T-helper 1 cell treated with Interleukin-12 subunit alpha and Interleukin-12 subunit beta and Interleukin-4 antibody, amounts not matched to agents 30 ng/mL and 1 ng/mL, for 36 hours (primary cell): Measurements from ENCODE around the gene PFN3. TPM values are rescaled to one million over a fixed set of nuclear protein-coding genes. Genes with fewer than 3 reads are reported as not detected.

Source experiments
- intact Hi-C: fragments of 100-400 bp; cut with micrococcal nuclease; formaldehyde crosslinking; loops from one replicate; pipeline ENCODE4 v1.15.1; 2024
- total RNA-seq: library from RNA; stranded (reverse); gene quantifications from 2 replicates; pipeline ENCODE4 v1.2.3, GENCODE V29; 2022

The PFN3 gene
- total RNA-seq, 1 donor from 2014 or later, result not detected

DNA sequence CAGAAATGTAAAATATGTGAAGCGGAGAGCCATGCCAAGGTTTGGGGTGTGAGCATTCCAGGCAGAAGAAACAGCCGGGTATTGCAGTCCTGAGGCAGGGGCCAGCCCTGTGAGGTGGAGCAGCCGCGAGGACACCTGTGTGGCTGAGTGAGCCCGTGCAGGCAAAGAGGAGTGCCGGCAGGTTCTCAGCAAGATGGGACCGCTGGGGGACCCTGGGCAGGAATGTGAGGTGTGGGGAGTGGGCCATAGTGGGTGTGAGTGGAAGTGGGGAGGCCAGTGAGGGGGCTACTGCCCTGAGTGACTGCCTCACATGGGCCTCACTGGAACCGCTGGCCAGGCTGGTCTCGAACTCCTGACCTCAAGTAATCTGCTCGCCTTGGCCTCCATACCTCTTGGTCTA is 38.0 kb upstream of the PFN3 start:
- intact Hi-C loops, result no loop called here

GRCh38 chr5:177437623-177438022 is 37.2 kb upstream of the PFN3 start:
- intact Hi-C loops, result no loop called here

GRCh38 chr5:177435847-177436536 is 35.5 kb upstream of the PFN3 start:
- intact Hi-C loops, result no loop called here

DNA sequence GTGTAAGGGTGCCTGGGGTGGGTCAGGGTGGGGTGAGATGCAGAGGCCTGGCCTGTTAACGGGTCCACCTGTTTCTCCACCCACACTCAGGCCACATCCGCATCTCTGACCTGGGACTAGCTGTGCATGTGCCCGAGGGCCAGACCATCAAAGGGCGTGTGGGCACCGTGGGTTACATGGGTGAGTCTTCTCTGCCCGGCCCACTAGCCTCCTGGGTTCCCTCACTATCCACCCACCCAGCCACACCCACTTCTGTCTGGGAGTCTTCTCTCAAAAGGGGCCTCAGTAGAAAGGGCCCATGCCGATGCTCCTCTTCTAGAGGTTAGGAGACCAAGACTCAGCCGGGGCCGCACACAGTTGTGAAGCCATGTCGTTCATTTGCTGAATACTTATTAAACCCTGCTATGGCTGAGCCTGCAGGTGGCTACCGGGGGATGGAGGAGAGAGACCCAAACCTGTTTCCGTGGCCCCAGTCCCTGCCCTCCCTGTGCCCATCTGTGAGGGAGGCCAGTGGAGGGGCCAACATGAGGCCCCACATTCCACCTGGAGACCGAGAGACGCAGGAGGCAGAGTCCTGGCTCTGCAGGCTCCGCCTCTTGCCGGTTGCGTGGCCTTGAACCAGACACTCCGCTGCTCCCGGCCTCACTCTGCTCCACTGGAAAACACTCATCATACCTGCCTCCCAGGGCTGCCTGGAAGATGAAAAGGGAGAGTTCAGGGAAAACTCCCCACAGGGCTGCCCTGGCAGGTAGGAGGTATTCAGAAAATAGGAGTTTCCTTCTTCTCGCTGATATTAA is 34.7 kb upstream of the PFN3 start:
- intact Hi-C loops, result no loop called here

- intact Hi-C loops, result no loop called here
Observed at GRCh38 chr5:177434437-177434836, 34.0 kb upstream of the PFN3 start.

GRCh38 chr5:177433658-177434217 is 33.3 kb upstream of the PFN3 start:
- intact Hi-C loops, result no loop called here

DNA sequence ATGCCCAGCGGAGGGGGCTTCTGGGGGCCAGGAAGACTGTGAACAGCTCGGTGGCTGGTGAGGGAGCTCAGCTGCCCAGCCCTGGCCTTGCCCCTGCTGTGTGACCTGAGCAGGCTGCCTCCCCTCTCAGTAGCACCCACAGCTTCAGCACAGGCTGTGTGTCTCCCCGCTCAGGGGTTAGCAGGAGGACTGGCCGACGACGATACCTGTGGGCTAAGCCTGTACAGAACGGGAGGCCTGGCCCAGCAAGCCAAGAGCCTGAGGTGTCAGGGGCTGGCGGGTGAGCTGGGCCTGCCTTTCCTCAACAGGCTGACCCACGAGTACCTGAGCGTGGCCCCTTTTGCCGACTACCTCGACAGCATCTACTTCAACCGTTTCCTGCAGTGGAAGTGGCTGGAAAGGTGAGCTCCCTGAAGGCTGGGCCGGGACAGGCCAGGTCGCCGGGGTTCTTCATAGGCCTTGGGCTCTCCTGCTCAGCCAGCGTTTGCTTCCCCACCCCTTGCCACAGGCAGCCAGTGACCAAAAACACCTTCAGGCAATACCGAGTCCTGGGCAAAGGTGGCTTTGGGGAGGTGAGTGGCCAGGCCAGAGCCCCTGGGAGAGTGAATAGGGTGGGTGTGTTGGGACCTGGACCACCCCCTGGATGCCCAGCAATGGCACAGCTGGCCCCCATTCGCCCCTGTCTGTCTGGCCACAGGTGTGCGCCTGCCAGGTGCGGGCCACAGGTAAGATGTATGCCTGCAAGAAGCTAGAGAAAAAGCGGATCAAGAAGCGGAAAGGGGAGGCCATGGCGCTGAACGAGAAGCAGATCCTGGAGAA is 32.6 kb upstream of the PFN3 start:
- intact Hi-C loops, result no loop called here

GRCh38 chr5:177432143-177432838 is 31.8 kb upstream of the PFN3 start:
- intact Hi-C loops, result no loop called here

DNA sequence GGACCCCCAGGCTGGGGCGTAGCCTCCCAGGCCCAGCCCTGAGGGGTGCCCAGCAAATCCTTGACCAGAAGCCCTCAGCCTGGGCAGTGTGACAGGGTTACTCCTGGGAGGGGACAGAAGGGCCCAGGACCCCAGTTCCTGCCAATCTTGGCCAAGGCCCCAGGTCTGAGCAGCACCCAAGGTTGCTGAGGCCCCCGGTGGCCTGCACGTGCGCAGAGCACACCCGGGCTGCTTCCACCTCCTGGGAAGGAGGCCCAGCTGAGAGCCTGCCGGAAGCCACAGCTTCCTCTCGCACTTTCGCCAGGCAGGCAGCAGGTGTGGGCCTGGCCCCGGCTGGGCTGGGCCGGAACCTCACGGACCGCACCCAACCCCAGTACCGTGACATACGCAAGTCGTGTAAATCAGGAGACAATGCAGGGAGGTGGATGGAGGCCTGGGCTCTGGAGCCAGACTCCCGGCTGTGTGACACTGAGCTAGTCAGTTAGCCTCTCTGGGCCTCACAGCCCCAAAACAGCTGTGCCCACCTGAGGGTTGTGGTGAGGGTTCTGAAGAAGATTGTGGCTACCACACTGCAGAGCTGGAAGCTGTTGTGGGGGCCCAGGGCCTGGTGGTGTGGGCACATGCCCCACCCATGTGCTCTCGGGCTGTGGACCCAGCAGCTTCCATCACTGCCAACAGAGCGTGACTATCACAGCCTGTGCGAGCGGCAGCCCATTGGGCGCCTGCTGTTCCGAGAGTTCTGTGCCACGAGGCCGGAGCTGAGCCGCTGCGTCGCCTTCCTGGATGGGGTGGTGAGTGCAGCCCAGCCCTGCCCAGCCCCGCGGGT is 31.1 kb upstream of the PFN3 start:
- intact Hi-C loops, result no loop called here

GRCh38 chr5:177430972-177431316 is 30.5 kb upstream of the PFN3 start:
- intact Hi-C loops, result no loop called here

- intact Hi-C loops, result no loop called here
Observed at GRCh38 chr5:177430140-177430951, 29.9 kb upstream of the PFN3 start.

DNA sequence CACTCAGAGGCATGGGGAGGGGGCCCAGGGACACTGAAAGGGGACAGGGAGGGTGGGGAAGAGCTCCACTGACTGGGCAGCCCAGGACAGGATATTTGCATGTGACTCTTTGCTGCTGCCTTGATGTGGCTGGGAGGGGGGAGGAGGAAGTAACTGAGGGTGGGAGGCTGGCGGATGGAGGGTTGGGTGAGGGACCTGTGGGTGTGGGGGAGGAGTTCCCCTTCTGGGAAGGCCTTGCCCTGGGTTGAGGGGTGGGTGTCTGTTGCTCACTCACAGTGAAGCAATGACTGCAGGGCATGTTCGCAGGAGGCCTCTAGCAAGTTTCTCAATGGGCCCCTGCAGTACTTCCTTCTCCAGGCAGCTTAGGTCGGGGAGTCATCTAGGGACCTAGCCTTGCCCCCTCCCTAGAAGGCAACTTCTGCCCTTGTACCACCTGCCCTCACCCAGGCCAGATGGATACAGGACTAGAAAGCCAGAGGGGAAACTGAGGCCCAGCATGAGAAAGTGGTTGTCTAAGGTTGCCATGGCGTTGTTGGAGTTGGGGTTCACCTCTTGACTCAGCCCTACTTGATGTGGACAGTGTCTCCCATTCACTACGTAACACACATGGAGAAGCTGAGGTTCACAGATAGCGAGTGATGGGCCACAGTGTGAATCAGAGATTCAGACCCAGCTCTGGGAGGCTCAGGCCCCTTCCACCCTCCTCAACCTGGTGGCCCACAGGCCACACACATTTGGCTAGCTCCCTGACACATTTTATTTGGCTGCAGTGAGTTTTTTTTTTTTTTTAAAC is 29.0 kb upstream of the PFN3 start:
- intact Hi-C loops, result loop anchor here (1.0 to 5.0 kb wide), 2 partner anchors 16 to 892 kb away; partner anchors contain the start of gene RNF44

DNA sequence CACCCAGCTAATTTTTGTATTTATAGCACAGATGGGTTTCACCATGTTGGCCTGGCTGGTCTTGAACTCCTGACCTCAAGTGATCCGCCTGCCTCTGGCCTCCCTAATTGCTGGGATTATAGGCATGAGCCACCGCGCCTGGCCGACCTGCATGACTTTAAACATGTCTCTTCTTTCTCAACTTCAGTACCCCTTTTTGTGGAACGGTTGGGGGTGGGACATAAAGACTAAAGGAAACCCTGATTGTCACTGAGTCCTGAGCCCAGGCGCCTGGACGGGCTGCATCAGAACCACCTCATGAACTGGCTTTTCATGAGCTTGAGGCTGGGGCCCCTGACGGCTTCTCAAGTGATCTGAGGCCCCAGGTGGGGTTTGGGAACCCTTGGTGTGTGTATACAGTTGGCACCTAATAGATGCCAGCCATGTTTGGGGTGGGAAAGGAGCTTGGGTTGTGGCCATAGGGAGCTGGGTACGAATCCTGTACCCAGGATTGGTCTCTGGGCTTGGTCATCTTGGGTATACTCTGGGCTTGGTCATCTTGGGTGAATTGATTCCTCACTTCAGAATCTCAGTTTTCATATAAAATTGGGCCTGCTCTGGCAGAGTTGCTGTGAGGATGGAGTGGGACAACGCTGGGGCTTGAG is 28.2 kb upstream of the PFN3 start:
- intact Hi-C loops, result loop anchor here (1.0 to 5.0 kb wide), 2 partner anchors 17 to 891 kb away; partner anchors contain the start of gene RNF44

DNA sequence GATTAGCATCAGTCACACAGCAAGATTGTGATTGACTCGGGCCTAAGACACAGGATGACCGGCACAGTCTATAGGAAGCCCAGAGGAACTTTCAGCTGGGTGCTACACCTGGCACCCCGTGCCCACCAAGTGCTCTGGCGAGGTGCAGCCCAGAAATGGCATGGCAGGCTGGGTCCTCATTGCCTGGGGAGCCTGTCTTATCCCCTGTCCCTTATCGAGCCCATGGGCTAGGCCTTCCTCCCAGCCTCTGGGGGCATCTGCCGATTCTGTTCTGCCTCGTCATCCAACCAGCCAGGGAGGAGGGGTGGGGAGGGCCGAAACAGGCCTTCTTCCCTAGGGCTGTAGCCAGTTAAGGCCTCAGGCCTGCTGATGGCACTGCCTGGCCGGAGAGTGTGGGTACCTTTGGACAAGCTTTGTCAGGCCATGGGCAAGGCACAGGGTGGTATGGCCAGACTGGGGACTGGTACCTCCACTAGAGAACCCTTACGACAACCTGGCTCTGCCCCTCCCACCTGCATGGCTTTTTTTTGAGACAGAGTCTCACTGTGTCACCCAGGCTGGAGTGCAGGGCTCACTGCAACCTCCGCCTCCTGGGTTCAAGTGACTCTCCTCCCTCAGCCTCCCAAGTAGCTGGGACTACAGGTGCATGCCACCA is 27.6 kb upstream of the PFN3 start:
- intact Hi-C loops, result loop anchor here (2.0 to 5.0 kb wide), 4 partner anchors 71 to 891 kb away; partner anchors contain the start of genes PRELID1, RAB24, RGS14 and RNF44

DNA sequence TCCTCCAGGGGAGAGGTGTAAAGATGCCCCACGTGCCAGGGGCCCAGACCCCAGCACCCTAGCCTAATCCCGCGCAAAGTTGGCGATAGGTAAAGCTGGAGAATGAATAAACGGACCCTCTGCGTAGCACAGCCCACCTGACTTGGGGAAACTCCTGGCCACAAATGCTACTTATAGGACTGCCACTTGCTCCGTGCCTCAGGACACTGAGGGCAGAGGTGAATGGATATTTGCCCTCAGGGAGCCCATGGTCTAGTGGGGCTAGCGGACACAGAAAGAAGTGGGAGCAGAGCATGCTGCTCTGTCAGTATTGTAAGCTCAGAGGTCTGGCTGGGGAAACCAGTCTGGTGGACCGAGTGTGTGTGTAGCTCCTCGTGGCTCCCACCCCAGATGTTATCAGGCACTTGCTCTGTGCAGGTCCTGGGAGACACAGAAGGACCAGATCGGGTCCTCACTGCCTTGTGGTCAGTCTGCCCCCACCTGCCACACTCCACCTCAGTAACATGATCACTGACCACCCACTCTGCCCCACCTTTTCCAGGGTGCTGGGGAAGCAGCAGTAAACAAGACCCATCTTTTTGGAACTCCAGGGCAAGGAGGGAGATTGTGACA is 26.9 kb upstream of the PFN3 start:
- intact Hi-C loops, result loop anchor here (2.0 to 5.0 kb wide), 4 partner anchors 71 to 890 kb away; partner anchors contain the start of genes PRELID1, RAB24, RGS14 and RNF44

- intact Hi-C loops, result loop anchor here (1.0 to 5.0 kb wide), 11 partner anchors 28 to 889 kb away; partner anchors contain the start of genes PDLIM7, PRELID1, RAB24 and RGS14
Observed at GRCh38 chr5:177426566-177427210, 26.2 kb upstream of the PFN3 start, which contains the start of gene GRK6. TSS of gene GRK6 (plus strand) at chr5:177426676. CDS start at chr5:177426846, 170 bp downstream.
